VCaP (cell line): Measurements from ENCODE around the gene C17orf100.

Experiments used
- H3K27ac ChIP-seq: fragments of 450-650 bp; 2 replicates; pipeline ENCODE4 v1.5.1; 2017
- TF ChIP-seq, protein P1 (sequence below): fragments of 450-650 bp; conservative IDR thresholded peaks from 2 replicates; pipeline ENCODE4 v1.5.1; 2017; ENCODE audit warnings: mild to moderate bottlenecking, moderate library complexity

C17orf100 gene

DNA sequence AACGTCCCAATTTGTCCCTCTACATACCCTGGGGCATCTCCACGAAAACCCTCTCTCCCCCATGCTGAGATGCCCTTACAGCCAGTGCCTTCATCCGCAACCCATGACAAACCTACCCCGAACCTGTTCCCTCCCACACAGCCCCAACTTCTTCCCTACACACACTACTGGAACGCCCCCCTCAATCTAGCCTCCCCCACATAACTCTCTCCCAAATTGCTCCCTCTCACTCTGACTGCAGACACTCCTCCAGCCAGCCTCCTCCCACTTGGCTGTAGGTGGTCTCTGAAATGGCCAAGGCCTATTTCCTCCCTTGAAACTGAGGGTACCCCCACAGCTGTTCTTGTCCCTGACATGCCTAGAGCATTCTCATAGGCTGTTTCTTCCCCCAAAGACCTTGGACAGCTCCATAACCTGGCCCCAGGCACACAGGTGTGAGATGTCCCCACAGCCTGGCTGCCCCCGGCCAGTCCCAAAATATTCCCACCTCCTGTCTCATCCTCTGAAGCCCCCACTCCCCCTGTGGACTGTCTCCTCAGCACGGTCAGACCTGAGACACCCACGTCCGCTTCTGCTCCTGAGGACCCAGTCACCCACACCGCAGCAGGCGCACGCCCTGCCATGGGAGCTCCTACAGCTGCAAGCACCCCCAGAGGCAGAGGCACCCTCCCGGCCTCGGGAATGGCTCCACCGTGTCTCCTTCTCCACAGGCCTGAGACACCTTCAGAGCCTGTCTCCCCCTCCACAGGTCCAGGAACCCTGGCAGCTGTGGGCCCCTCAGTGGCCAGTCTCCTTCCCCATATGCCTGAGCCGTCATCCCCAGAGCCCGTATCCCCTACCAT lies 14.7 kb upstream of the C17orf100 start:
- TF ChIP-seq, protein P1, sequence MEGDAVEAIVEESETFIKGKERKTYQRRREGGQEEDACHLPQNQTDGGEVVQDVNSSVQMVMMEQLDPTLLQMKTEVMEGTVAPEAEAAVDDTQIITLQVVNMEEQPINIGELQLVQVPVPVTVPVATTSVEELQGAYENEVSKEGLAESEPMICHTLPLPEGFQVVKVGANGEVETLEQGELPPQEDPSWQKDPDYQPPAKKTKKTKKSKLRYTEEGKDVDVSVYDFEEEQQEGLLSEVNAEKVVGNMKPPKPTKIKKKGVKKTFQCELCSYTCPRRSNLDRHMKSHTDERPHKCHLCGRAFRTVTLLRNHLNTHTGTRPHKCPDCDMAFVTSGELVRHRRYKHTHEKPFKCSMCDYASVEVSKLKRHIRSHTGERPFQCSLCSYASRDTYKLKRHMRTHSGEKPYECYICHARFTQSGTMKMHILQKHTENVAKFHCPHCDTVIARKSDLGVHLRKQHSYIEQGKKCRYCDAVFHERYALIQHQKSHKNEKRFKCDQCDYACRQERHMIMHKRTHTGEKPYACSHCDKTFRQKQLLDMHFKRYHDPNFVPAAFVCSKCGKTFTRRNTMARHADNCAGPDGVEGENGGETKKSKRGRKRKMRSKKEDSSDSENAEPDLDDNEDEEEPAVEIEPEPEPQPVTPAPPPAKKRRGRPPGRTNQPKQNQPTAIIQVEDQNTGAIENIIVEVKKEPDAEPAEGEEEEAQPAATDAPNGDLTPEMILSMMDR, result no peak
- H3K27ac ChIP-seq, result no peak overlapping the region

DNA sequence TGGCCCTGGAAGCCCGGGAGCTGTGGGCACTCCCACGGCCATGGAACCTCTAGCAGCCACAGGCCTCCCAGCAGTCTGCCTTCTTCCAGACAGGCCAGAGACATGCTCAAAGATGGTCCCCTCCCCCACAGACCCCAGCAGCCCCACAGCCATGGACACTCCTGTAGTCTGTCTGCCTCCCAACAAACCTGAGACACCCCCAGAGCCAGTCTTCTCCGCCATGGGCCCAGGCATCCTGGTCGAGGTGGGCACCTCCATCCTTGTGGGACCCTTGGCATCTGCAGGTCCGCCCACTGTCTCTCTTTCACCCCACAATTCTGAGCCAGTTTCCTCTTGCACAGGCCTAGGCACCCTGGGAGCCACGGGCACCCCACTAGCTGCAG lies 14.1 kb upstream of the C17orf100 start:
- TF ChIP-seq, protein P1, result no peak
- no peak overlapping the region for H3K27ac ChIP-seq

DNA sequence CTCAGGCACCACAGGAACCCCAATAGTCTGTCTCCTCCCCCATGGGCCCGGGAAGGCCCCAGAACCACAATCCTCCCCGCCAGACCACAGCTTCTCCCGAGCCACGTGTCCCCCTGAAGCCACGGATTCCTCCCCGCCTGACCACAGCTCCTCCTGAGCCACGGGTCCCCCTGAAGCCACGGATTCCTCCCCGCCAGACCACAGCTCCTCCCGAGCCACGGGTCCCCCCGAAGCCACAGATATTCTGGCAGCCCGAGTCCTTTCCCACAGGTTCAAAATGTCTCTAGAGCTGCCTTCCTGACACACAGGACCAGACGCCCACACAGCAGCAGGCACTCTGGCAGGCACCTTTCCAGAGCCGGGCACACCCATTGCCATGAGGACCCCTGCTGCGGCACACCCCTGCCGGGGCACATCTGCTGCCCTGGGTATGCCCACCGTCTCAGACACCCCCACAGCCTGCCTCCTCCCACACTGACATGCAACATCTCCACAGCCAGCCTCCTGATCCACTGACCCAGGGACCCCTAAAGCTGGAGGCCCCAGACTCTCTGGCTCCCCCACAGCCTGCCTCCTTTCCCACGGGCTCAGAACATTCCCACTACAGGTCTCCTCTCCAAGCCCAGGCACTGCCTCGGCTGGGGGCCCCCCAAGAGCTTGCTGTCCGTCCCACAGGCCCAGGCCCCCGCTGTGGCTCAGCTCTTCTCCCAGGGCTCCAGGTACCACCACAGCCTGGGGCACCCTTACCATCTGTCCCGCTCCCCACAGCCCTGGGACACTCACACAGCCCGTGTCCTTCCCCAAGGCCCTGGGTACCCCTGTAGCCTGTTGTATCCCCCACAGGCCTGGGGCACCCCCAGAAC lies 13.3 kb upstream of the C17orf100 start:
- TF ChIP-seq, protein P1, result no peak
- H3K27ac ChIP-seq, result no peak overlapping the region; the same call in 1 of the 2 replicates

DNA sequence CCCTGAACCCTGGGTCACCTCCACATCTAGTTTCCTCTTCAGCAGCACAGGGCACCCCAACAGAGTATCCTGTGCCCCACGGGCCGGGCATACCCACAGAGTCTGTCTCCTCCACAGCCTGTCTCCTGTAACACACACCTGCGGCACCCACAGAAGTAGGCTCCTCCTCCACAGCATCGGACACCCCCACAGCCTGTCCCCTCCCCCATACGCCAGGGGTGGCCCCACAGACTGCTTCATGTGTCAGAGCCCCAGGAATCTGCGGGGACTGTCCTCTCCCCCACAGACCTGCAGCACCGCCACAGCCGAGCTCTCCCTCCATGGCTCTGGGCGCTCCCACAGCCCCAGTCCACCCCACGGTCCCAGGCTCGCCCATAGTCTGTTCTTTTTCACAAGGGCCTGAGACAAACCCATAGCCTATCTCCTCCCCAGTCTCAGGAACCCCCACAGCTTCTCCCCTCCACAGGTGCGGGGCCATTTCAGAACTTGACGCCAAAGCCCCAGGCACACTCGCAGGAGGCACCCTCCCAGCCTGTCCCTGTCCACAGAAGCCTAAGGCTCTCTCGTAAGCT lies 12.5 kb upstream of the C17orf100 start:
- peak overlapping the region; percentile 84; the same call in 1 of the 2 replicates for H3K27ac ChIP-seq
- TF ChIP-seq, protein P1, result no peak

DNA sequence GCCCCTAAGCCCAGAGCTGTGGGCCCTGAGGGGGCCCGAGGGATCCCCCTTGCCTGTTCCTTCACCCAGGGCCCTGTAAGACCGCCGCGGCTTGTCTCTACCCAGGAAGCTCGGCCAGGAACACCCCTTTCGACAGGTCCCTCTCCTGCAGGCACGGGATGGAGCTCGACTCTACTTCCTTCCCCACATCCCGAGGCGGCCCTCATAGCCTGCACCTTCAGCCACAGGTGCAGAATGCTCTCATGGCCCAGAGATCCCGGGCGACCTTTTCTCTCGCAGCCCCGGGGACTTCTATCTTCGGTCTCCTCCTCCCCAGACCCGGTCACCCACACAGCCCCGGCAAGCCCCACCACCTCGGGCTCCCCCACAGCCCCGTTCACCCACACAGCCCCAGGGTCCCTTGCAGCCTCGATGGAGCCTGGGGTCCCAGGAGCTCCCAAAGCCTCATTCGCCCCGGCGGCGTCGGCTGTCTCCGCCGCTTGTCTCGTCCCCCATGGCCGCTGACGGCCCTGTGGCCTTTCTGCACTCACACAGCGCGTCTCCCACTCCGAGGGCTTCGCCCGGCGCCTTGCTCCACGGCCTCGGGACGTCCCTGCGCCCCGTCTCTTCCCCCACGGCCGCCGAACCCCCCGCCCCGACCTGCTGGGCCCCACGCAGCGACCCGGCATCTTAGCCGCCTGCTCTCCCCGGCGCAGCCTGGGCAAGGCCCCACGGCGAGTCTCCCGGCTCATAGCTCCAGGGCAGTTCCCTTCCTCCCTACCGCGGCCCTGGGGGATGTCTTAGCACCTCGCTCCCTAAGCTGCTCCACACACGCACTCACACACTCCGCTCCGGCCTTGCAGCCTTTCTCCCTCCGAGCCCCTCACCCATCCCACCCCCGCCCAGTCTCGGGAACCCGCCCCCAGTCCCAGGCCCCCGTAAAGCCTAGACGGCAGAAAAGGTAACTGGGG lies 11.7 kb upstream of the C17orf100 start:
- TF ChIP-seq, protein P1, result no peak
- peak overlapping the region; percentile 84 for H3K27ac ChIP-seq

DNA sequence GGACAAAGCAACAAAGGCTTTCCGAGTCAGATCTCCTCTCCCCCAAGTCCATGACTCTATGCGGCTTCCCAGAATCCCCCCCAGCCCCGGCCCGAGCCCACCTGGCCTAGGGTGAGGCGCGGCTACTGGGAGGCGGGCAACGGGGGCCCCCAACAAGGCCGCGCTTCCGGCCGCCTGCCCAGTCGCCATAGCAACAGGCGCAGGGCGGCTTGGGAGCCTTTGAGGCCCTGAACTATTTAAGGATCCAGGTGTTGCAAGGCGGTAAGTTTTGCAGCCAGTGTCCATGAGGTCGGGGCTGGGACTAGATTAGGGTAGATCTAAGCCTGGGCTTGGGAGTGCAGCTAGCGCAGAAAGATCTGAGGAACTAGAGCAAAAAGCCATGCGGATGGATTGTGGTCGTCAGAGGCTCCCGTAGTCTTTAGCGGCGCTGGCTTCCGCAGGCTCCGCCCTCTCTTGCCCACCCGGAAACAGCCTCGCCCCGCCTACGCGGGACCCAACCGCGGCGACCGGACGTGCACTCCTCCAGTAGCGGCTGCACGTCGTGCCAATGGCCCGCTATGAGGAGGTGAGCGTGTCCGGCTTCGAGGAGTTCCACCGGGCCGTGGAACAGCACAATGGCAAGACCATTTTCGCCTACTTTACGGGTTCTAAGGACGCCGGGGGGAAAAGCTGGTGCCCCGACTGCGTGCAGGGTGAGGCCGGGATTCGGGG lies 10.9 kb upstream of the C17orf100 start, which contains the start of the genes KIAA0753 and TXNDC17:
Gene KIAA0753 (minus strand): TSS at position 176 of the 711 bp plus-strand sequence. CDS start 5,608 bp downstream, outside the sequence.
Gene TXNDC17 (plus strand): TSS at position 525 of the 711 bp plus-strand sequence. CDS start 23 bp downstream, at position 548.
- peak within 1 kb of the TSS; percentile 84 for H3K27ac ChIP-seq
- TF ChIP-seq, protein P1, result no peak
